ENCODE measurements around the gene SLC22A5. TPM values are rescaled to one million over a fixed set of nuclear protein-coding genes. Genes with fewer than 3 reads are reported as not detected.

Gene SLC22A5
- total RNA-seq, 1 donor from 2014 or later, result 21.6 TPM

Small RNA genes within 50 kb of the gene (microRNA-seq; reads per million reads assigned to microRNA genes)
- gene MIR3936, result not detected

Other genes with a start within 250 kb of the SLC22A5 start
- gene P4HA2, start 141.9 kb upstream of the SLC22A5 start, total RNA-seq (ENCODE audit: low replicate concordance), result 38.5 and 56.3 TPM in 2 replicates
- gene PDLIM4, start 112.0 kb upstream of the SLC22A5 start, total RNA-seq (ENCODE audit: low replicate concordance), result 40.0 and 43.8 TPM in 2 replicates
- gene SLC22A4, start 75.3 kb upstream of the SLC22A5 start, total RNA-seq (ENCODE audit: low replicate concordance), result 1.3 and 2.0 TPM in 2 replicates
- gene IRF1, start 121.1 kb downstream of the SLC22A5 start, total RNA-seq (ENCODE audit: low replicate concordance), result 50.1 and 77.4 TPM in 2 replicates
- gene IL5, start 173.8 kb downstream of the SLC22A5 start, total RNA-seq (ENCODE audit: low replicate concordance), result not detected in 2 replicates
- gene RAD50, start 187.3 kb downstream of the SLC22A5 start, total RNA-seq (ENCODE audit: low replicate concordance), result 41.3 and 50.1 TPM in 2 replicates